CD1c-positive myeloid dendritic cell (primary cell): ENCODE data around the gene ASTN1.

Experiments used
- DNase-seq: peaks from one replicate; pipeline ENCODE4 v3.0.0-alpha.2; 2016; ENCODE audit errors: extremely low spot score

The ASTN1 gene

DNA sequence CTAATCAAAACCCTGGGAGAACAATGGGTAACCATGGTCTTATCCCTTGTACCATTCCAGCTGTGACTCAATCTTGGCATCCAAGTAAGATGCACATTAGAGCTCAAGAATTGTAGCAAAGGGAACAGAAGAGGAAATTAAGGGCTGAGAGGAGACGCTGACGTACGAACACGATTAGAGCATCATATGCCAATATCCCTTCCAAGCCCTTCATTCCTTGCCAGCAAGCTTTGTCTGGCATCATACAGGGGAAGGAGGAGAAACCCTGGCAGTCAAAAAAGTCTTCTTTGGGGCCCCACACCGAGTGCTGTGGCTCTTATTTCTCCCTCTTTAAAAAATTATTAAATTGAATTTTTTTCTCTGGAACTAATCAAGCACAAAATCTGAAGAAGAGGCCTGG, 120.9 kb downstream of the ASTN1 start:
- DNase-seq: no peak

DNA sequence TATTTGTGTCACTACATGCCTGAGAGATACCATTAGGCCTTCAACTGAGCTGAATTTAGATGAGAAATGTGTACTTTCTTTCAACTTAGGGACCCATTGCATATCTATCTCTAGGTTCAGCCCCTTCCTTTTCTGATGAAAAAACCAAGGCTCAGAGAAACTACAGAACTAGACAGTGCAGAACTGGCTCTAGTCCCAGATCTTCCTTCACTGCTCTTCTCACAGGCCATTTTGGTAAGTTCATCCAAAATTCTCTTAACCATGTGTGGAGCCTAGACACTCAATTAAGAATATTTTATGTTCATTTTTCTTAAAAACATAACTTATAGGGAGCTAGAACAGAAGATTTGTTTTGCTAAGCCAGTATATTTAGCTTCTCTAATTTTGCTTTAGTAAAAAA, 128.9 kb downstream of the ASTN1 start:
- no peak for DNase-seq

DNA sequence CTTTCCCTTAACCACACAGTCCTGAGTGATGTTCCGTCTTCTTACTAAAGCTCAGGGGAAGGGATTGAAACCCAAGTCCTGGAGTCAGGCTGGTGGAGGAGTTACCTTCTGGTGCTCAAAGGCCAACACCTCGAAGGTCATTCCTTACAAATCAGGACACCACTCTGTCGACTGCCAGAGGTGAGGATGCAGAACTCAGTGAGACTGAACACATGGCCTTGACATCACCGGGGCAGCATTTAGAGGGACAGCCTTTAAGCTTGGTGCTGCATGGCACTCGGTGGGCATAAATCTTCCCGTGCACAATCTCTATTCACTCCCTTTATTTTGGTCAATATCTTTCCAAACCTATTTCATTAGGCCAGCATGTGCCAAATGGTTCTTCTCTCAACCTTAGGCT, 130.9 kb downstream of the ASTN1 start:
- no peak for DNase-seq

- DNase-seq: no peak
These were observed 132.1 kb downstream of the ASTN1 start for GRCh38 chr1:177032434-177032833.

GRCh38 chr1:177024623-177025022, 139.9 kb downstream of the ASTN1 start:
- DNase-seq: no peak

DNA sequence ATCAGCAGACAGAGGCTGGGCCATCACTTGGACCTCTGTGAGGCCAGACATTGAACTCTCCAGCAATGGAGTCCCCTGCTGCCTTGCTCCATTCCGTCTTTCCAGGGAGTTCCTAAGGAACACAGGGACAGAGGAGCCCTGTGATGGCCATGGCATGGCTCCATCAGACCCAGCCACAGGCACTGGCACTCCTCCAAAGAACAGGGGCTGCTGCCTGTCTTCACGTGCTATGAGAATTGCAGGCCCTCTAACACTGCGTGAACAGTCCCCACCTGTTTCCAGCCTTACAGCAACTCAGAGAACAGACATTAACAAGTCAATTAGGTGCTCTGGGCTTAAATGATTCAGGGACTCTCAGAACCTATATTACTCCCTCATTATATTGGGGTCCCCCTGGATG, 140.8 kb downstream of the ASTN1 start:
- no peak for DNase-seq

DNA sequence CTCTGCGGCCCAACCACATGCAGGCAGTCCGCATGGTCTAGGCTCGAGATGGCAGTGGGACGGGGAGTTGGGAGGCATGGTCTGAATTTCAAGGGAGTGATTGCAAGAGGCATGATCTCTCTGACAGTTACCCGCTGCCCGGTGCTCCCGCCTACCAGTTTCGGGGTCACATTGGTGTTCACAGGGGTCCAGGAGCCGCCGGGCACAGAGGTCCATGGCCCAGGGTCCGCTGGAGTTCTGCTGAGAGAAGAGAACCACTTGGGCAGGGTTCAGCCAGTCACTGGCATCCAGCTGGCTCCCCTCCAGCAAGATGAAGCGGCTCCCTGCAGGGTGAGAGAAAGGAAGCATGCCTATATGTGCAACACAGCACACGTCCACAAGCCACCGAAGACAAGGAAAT, 141.3 kb downstream of the ASTN1 start:
- DNase-seq: no peak

GRCh38 chr1:177021687-177022086, 142.8 kb downstream of the ASTN1 start:
- DNase-seq: no peak

DNA sequence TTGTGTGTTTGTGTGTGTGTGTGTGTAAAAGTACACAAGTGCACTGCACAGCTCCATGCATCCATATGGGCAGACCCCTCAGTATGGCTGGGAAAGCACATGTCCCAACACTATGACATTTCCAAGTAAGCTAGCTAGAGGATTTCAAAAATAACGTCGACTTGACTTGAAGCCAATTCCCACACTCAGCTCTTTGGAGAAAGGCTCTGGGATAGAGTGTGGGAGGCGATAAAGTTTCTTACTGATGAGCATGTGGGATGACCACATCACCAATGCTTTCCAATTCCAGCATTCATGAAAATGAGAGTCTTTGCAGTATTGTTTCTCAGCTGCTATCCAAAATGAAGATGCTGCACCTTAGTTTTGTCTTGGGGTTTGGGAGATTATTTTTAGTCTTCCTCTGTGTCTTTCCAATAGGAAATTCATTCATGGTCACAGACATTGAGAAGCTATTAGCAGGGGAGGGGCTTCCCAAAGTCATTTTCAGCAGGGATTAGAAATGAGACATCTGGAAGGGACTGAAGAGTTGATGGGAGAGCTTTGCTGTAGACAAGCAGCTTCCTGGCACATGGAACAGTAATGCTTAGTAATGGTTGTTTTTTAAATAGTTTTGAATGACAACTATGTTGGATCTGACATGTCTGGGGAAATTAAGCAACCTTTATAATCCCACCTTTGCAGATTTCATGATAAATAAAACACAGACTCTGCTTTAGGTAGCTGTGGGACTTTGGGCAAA, 143.5 kb downstream of the ASTN1 start:
- no peak for DNase-seq

DNA sequence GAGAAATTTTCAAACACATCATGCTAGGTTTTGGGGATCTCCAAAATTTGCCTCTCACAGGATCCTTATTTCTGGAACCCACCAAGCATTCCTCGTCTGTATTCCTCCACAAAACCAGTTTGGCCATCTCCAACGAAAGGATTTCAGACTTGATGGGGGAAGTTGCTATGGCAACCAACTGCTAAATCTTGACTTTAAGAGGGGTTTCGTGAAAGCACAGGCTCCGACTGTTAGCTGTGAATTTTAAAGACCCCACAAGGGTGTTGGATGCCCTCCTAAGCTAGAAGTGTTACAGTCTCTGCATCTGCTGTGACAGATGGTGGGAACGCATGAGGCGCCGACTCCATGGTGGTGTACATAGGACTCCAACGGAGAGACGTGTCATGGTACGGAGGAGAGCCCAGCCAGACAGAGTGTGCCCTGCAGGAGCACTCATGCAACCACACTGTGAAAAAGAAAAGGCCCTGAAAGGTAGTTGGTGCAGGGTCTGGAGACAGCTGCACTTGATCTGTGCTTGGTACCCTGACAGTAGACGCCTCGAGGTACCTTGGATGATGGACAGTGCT, 147.1 kb downstream of the ASTN1 start:
- DNase-seq: no peak

- no peak for DNase-seq
These were observed 150.2 kb downstream of the ASTN1 start for GRCh38 chr1:177014325-177014724.

DNA sequence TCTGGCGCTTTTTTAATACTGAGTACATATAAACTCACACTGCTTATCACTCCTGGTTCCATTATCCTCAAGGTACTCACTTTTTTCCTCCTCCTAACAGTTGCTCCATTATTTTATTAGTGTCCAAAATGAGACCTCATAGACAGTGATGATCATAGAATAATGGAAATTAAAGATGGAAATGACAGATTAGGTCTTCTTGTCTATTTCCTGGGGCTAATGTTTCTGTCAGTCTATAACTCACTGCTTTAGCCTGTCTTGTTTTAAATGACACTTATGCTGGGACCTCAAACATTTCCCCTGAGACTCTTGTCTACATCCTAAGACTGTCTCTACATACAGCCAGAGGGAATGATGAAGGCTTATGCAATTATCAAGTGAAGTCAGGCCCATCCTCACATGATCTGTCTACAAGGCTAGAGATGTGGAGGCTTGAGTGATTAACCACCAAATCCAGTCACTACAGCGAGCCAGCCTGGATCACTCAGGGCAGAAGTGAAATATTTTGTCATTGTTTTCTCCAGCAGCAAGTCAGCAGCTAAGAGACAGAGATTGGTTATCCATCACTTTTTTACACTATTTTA, 152.1 kb downstream of the ASTN1 start:
- no peak for DNase-seq

GRCh38 chr1:177011508-177011907, 153.0 kb downstream of the ASTN1 start:
- DNase-seq: no peak

DNA sequence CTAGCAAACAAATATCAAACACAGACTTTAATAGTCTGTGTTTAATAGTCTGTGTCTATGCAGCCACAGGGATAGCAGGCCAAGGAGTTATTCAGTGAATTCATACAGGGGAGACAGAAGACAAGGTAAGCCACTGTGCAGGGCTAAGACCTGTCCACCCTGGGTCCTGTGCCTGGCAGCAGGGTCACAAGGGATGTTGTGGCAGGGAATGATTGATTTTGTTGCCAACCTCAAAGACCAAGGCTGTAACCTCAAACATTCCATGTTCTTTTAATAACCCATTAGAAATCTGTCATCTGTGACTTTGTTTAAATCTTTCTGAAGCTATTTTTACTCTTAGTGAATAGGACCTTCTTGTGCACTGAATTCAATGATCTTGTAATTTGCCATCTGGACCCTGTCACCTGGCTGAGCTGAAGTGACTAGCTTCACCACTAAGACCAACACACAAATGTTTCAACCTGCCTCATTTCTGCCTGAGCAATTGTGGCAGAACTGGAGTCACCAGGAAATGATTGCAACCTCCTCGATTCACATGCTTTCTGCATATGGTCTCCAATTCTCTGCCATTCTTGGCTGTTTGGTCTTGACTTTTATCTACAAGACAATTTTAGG, 154.2 kb downstream of the ASTN1 start:
- no peak for DNase-seq

- DNase-seq: no peak
These were observed 155.9 kb downstream of the ASTN1 start for GRCh38 chr1:177008653-177009052.

DNA sequence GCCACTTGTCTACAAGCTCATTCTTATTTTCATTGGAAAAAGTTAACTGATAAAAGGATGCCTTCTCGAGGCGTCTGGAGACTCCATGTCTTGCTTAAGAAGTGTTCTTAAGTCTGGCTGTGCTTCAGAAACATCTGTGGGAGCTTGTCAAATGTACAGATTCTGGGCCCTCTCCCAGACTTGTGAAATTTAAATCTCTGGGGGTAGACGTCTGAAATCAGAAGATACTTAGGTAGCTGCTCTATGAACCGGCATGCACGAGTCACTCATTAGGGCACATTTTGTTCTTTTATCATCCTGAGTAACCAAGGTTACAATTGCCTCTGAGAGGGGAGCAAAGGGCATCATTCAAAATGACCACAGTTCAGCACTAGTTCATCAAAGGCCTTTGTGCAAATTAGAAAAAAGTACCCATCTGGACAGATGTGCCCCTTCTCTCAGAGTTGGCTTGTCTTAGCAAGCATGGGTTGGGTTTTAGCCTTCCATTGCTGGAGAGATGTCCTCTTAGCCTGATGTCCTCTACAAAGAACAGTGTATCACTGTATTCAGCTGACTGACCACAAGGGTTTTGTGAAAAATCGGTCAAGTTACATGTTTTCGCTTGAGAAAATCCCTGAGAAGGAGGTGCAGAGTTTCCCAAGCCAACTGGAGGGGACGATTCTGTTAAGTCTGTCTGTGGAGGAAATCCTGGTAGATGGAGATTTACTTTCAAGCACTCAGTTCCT, 156.9 kb downstream of the ASTN1 start:
- DNase-seq: no peak

DNA sequence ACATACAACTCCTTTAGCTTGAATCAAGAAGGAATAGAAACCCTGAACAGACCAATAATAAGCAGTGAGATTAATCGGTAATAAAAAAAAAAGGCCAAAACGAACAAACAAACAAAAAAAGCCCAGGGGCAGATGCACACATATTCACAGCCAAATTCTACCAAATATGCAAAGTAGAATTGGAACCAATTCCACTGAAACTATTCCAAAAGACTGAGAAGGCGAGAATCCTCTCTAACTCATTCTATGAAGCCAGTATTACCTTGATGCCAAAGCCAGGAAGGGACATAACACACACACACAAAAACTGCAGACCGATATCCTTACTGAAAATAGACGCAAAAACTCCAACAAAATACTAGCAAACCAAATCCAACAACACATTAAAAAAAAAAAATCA, 161.6 kb downstream of the ASTN1 start:
- DNase-seq: no peak

DNA sequence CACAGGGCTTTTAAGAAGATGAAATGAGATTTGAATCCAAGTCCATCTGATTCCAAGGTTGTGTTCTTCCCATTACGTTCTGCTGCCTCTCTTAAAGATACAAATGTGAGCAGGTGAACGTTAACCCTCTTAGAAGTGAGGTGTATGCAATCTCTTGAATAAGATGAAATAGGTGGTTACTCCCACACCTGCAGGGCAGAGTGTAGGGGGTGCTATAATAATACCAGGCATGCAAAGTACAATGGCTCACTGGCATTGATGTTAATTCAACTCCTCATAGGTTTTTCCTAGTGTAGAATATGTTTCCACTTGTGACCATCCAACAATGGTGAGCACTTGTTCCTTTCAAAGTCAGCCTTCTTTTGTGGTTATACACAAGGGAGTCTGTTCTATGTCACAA, 163.0 kb downstream of the ASTN1 start:
- DNase-seq: no peak

DNA sequence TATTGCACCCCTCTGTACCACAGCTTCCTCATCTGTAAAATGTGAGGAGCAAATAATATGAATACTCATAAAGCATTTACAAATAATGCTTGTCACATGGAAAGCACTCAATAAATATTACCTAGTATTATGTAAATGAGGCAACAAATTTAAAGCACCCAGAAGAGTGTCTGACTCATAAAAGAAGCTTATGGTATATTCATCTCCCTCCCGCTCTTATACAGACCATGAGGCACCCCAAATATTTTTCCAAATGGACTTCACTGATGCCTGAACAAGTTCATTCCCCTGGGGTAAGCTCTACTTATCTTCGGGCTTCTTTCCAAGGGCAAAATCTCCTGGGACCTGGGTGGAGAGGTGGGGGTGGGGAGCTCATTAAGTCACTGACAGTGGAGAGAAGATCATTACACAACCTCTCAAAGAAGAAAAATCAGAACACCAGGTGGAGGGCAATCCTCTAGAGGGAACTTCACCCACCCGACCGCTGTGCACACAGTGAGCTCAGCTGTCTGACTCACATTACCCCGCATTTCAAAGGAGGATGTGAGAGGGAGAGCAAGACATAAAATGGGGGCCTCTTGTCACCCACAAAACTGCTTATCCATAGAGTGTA, 166.2 kb downstream of the ASTN1 start:
- DNase-seq: no peak

DNA sequence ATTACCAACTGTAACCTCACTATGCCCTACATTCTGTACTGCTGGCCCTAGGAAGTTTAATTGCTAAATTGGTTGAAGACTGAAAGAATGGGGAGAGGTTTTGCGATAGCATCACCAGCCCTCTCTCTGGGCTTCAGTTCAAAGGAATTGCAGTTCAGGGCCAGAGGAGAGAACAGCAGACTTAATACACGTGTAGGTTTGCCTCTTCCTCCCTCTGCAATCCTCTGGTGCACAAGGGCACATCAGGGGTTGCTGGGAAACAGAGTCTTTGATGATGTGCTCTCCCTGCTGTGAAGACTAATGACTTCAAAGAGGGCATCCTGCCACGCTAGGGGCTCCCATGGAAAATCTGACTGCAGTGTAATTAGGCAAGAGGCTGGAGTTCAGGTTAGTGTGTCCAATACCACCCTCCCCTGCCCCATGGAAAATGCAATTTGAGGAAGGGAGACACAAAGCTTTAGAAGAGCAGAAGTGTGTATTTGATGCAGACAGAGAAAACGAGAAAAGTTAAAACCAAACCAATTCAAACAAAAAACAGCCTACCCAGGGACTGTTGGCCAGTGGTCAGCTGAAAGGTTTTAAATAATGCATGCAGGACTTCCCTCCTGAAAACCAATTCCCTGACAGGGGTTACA, 167.9 kb downstream of the ASTN1 start:
- no peak for DNase-seq

DNA sequence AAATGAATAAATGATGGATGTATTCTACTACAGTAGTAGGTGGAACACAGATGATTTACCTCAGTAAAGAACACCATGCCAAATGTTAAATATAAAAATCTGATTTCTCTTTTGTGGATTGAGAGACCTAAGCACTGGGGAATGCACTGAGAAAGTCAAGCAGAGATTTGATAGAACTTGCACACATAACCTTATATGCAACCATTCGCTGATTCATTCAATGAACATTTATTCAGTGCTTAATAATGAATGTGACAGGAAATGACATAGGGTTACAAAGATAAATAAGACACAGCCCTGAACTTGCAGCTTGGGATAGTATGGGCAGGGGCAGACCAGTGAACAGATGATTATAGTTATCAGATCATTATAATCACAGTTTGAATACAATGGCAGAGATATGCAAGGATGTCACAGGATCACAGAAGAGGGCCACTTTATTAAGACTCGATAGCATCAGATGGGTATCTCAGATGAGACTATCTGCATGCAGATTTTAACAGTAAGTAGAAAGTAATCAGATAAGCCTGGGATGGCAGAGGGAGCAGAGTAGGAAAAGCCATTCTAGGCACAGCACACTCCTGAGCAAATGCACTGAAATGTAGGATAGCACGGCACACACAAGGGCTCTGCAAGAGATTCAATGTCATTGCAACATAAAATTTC, 169.4 kb downstream of the ASTN1 start:
- DNase-seq: no peak
